Epithelial cell of prostate (primary cell): ENCODE data around the gene ZNF444.

Source experiments
- DNase-seq: peaks from one replicate; pipeline ENCODE4 v3.0.0-alpha.2; 2011; ENCODE audit warnings: low read depth, low spot score
- H3K27ac ChIP-seq: fragments of 450-650 bp; 2 replicates; pipeline ENCODE4 v1.5.1; 2017; ENCODE audit warnings: mild to moderate bottlenecking

The ZNF444 gene

DNA sequence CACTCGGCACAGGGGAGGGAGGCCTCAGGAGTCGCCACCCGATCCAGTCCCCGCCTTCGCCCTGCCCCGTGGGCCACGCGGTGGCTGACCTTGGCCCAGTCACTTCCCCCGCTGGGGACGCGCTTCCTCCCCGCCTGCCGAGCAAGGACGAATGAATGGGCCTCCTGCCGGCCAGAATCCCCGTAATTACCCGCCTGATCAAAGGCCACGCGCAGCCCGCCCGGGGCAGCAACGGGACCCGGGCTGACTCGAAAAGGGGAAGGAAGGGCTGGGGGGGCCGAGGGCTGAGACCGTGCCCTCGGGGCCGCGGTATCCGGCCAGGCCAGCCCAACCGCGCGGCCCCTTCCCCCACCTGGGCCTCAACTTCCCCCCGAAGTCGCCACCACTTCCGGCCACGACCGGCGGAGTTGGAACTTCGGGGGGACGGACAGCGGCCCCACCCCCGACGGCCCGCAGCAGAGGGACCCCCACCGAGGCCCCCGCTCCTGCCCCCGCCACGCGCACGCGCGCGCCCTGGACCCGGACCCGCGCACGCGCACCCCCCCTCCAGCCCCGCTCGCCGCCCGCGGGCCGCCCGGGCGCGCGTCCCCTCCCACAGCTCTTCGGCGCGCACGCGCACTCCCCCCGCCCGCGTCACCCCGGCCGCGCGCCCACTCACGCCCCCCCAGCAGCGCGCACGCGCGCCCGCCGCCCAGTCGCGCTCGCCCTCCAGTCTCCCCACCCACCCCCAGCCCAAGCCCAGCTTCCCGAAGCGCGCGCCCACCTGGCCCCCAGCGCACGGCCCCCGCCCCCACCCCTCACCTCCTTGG is 20.5 kb upstream of the ZNF444 start:
- H3K27ac ChIP-seq: peak overlapping the region; percentile 82
- DNase-seq: no peak

DNA sequence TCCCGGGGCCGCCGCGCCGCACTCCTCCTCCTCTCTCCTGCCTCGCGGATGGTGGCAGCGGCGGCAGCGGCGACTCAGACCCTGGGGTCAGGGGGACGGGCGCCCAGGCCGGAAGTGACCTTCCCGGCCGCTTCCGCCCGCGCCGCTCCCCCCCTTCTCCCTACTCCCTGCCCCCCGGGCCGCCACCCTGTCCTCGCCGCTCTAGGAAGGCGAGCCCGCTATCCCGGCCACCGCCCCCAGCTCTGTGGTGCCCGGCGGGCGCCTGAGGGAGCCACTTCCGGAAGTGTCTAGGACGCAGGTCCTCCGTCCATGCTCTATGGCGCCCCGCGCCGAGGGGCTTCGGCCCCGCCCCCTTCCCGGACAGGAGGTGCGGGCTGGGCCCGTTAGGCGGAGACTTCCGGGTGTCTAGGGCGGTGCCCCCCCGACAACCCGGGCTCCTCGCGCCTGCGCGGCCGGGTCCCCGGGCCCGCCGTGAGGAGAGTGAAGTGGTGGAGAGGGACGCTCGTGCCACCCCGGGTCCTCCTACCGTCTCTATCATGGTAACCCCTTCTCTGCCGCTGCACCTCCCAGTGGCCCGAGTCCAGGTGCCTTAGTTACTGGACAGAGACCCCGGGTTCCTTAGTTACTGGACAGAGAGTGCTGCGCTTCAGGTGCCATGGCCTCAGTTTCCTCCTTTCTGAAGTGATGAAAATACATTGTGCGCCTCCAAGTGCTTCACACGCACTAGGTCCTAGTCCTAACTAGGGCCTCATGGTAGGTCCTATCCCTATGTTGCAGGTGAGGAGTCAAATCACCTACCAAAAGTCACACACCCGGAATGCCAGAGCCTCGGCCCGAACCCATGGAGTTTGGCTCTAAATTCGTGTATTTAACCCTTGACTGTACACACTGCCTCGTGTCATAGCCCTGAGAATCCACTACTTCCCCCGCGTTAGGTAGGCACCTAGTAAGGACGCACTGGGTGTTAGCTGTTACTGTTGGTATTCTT is 19.6 kb upstream of the ZNF444 start, which contains the start of gene ZNF787:
Gene ZNF787 (minus strand): TSS at position 116 of the 988 bp plus-strand sequence. CDS start 18,078 bp downstream, outside the sequence.
- DNase-seq: peak; percentile 58
- peak within 1 kb of the TSS; percentile 82 for H3K27ac ChIP-seq

DNA sequence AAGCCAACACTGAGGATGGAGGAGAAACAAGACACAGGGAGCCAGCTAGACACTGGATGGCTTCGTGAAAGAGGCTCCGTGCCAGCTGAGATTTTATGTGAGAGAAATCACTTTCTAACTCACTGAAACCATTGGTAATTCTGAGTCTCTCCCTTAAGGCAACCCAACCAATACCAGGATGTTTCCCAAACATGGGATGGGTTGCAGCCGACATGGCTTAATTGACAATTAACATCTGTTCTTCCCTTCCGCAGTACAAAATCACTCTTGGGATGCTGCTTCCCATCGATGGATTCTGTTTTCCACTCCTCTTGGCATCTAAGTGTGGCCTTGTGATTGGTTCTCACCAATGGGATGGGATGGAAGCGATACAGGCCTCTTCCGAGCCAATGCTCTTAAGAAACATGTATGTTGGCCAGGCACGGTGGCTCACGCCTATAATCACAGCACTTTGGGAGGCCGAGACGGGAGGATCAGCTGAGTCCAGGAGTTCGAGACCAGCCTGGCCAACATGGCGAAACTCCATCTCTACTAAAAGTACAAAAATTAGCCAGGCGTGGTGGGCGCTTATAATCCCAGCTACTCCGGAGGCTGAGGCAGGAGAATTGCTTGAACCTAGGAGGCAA is 17.7 kb upstream of the ZNF444 start:
- no peak for DNase-seq
- no peak overlapping the region for H3K27ac ChIP-seq

DNA sequence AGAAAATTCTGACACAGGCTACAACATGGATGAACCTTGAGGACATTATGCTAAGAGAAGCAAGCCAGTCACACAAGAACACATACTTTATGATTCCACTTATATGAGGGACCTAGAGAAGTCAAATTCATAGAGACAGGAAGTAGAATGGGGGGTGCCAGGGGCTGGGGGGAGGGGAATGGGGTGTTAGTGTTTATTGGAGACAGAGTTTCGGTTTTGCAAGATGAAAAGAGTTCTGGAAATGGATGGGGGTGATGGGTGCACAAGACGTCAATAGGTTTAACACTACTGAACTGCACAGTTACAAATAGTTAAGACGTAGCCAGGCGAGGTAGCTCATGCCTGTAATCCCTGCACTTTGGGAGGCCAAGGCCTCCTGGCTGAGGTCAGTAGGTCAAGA is 16.5 kb upstream of the ZNF444 start:
- H3K27ac ChIP-seq: no peak overlapping the region
- no peak for DNase-seq

DNA sequence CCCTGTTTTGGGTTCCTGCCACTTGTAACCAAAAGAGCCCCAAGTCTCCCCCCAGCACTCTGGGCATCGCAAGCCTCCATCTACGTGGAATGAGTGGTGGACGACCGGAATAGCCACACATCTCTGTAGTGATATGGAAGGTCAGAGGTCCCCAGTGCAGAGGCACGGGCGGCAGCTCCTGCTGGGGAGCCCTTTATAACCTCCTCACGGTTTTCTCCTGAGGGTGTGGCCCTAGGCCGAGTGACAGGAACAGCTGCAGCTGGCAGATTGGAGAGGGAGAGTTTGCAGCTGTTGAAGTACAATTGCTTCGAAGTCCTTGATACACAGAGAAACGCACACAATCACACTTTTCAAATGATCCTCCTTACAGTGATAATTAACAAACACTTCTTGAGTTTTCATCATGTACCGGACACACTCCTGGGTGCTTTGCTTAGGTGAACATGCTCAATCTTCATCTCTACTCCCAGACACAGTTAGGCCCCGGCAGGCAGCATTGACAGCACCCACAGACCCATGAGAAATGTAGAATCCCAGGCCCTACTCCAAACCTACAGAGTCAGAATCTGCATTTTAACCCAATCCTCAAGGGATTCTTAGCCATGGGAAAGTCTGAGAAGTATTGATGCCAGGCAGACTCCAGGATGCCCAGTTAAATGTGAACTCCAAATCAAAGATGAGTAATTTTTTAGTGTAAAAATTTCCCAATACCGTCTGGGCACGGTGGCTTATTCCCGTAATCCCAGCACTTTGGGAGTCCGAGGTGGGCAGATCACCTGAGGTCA is 15.1 kb upstream of the ZNF444 start:
- H3K27ac ChIP-seq: no peak overlapping the region
- DNase-seq: no peak

DNA sequence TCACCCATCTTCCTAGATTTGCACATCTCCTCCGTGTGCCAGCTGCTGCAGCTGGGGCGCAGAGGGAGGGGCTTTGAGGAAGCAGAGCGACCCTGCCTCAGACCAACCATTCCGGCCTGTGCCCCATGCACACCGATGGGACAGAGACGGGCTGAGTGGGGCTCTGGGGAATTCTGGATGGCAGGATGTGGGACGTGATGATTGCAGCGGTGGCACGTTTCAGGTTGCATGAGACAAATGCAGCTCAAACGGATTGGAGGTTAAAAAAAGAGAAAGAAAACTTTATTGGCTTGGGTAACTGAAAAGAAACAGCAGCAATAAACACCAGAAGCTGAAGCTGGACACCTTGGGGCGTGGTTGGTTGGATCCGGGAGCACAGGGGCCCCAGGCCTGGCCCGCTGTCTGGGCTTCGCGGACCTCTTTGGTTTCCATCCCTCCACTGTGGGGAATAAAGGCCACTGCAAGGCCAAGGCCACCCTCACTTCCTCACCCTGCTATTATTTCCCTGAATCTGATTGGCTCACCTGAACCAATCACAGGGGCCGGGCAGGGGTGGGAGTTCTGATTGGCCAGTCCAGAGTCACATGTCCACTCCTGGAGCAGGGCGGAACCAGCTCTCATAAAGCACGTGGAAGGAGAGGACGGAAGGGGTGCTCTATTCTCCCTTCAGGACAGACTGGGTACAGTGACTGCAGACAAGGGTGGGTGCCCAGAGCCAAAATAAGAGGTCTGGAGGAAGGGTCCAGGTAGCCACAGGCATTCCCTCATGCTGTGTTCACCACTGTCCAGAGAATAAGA is 13.9 kb upstream of the ZNF444 start:
- DNase-seq: no peak
- H3K27ac ChIP-seq: no peak overlapping the region

DNA sequence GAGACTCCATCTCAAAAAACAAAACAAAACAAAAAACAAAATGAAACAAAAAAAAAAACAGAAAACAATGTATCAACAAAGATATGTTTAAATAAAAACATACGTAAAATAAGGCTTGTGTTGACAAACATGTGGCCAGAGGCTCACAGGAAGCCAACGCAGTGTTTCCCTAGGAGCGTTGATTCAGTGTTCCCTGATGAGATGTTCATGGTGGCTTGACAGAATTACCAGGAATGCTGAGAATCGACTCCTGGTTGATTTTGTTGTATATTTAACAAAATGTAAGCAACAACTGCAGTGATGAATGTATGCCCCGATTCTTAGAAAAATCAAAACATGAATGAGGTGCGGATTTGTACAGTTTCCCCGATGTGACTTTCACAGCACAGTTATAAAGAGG is 11.1 kb upstream of the ZNF444 start:
- DNase-seq: no peak
- no peak overlapping the region for H3K27ac ChIP-seq

DNA sequence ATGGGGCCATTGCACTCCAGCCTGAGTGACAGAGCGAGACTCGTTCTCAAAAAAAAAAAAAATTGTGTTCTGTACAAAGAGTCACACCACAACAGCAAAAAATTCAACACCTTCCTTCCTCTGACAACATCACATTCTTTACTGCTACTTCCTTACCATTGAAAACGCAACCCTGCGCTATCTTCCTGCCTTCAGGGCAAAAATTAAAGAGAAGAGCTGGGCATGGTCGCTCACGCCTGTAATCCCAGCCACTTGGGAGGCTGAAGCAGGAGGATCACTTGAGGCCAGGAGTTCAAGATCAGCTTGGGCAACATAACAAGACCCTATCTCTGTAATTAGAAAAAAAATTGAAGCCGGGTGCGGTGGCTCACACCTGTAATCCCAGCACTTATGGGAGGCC is 9.4 kb upstream of the ZNF444 start:
- DNase-seq: no peak
- no peak overlapping the region for H3K27ac ChIP-seq

DNA sequence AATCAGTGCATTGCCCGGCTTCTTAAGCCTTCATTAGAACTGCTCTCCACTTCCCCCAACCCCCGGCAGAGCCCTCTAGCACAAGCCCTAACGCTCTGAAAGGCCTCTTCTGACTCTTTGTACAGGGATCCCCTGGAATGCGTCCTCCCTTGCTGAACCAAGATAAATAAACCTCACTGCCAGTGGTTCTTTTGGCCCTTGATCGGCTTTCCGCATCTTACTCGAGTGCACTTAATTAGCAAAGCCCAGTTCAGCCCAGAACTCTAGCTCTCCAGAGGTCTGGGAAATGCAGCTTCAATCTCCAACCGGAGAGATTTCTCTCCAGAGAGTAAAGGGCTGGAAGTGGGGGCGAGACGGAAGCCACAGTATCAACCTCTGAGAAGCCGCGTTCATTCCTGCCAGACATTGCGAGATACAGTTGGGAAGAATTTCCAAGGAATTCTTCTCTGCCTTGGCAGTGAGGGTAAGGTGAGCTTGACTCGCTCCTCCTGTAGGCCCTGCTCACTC is 8.7 kb upstream of the ZNF444 start:
- no peak overlapping the region for H3K27ac ChIP-seq
- DNase-seq: no peak

DNA sequence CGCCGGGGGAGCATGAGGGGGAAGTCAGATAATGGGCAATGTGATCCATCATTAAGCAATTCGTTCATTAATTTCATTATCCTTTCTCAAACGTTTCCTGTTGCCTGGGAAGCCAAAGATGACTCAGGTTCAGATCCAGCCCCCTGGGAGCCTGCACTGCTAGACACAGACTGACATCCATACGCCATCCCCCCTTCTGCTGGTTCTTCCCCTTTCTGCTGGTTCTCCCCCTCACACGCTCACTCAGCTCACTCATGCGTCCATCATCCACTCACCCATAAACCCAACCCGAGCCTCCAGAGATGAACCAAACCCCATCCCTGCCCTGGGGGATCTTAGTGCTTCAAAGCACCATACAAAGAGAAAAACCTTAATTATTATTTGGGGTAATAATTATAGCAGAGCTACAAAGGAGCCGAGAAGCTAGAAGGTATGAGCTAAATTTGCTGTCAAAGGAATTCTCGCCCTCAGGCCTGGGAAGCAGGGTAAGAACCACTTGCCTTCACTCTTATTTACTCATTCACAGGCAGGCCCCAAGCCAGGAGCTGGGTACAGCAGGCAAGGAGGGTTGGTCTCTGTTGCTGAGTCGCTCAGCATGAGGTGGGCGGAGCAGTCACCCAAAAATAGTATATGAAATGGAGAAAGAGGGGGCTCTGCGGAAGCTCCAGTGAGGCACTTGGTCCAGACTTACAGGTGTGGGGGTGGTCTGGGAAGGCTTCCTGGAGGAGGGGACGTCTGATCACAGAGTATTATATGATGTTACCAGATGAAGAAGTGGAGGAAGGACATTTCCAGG is 7.0 kb upstream of the ZNF444 start:
- DNase-seq: no peak
- no peak overlapping the region for H3K27ac ChIP-seq

DNA sequence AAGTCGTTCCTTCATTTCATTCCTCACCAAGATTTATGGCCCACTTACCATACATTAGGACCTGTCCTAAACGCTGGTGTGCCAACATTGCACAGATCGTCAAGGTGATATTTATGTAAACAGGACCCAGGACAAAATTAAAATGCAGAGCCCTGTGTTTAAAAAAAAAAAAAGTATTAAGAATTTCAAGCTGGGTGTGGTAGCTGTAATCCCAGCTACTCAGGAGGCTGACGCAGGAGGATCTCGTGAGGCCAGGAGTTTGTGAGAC is 6.5 kb upstream of the ZNF444 start:
- no peak overlapping the region for H3K27ac ChIP-seq
- no peak for DNase-seq

DNA sequence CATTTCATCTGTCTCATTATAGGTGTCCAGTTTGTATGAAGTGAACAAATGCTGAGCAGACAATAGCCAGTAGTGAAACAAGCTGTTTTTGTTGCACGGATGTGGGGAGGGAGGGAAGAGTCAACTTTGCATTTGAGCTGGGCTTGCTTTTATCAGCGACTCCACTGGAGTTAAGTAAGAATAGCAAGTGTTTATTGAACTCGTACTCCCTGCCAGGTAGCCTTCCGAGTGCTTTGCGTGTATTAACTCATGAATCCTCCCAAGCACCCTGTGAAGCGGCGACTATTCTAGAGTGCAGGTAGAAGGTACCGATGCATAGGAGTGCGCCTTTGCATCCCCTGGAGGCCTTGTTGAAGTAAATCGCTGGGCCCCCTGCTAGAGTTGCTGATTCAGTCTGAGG is 4.7 kb upstream of the ZNF444 start:
- no peak overlapping the region for H3K27ac ChIP-seq
- DNase-seq: no peak

DNA sequence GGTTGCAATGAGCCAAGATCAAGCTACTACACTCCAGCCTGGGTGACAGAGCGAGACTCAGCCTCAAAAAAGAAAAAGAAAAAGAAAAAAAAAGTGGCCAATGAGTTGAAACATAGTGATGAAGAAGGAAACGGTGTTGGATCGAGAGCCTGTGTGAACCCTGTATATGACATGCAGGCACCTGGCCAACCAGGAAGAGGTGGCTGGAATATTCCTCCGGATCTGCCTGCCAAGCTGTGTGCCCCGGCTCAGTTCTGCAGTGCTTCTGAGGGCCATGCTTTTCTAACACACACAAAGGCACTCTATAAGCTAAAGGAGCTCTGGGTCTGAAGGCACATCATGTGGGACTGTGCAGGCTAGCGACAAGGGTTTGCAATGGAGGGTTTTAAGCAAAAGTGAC is 3.7 kb upstream of the ZNF444 start:
- no peak overlapping the region for H3K27ac ChIP-seq
- no peak for DNase-seq

DNA sequence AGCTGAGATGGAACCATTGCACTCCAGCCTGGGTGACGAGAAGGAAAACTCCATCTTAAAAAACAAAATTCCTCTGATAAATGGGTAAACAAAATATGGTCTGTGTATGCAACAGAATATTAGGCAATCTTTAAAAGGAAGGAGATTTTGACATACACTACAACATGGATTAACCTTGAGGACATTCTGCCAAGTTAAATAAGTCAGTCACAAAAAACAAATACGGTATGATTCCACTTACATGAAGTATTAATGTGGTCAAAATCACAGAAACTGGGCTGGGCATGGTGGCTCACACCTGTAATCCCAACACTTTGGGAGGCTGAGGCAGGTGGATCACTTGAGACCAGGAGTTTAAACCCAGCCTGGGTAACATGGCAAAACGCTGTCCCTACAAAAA is 3.0 kb upstream of the ZNF444 start:
- H3K27ac ChIP-seq: no peak overlapping the region
- DNase-seq: no peak

DNA sequence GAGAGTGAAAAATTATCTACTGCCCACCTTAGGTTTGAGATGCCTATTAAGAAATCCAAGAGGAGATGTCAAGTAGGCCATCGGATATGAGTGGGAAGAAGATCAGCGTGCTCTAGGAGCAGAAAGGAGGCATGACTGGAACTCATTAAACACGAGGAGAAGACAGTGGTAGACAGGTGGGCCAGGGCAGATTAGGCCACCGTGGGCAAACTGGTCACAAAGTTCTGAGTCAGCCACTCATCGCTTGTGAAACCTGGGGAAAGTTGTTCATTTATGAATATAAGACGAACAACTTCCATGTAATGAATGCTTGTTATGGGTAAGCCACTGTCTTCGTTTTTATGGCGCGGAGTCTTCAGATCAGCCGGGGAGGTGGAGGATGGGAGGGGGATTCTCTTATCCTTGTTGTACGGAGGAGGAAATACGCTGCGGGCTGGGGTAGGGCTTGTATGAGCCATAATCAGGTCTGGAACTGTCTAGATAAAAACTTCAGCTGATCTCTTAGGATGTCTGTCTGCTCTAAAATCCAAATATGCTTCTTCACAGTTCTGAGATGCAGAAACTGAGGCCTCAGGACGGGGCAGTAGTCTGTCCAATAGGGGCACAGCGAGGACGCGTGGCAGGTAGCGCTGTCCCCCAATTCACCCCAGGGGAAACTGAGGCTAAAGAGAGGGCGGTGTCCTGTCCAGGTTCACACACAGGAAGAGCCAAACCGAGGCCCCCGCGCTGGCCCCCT is 1.1 kb upstream of the ZNF444 start:
- H3K27ac ChIP-seq: peak overlapping the region; percentile 62
- no peak for DNase-seq

DNA sequence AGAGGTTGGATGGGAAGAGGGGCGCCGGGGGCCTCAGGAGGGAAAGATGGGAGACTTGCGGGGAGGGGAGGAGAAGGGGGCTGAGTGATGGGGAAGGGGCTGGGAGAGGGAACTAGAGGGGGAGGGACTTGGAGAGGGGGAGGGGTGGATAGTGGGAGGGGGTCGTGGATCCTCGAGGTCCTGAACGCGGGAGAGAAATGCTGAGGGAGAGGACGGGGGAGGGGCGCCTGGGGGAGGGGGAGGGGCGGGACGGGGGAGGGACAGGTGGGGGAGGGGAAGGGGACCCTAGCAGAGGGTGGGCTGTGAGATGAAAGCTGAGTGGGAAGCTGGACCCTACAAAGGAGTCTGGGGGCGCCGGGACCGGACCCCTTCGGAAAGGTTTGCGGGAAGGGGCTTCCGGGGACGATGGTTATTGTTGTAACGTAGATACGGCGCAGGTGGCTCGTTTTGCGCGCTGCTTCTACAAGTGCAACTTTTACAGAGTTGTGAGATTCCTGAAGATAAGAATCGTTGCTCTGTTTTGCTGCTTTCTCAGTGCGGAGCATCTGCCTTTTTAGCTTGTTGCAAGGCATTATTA is 418 bp downstream of the ZNF444 start:
- peak overlapping the region; percentile 62 for H3K27ac ChIP-seq
- DNase-seq: no peak

DNA sequence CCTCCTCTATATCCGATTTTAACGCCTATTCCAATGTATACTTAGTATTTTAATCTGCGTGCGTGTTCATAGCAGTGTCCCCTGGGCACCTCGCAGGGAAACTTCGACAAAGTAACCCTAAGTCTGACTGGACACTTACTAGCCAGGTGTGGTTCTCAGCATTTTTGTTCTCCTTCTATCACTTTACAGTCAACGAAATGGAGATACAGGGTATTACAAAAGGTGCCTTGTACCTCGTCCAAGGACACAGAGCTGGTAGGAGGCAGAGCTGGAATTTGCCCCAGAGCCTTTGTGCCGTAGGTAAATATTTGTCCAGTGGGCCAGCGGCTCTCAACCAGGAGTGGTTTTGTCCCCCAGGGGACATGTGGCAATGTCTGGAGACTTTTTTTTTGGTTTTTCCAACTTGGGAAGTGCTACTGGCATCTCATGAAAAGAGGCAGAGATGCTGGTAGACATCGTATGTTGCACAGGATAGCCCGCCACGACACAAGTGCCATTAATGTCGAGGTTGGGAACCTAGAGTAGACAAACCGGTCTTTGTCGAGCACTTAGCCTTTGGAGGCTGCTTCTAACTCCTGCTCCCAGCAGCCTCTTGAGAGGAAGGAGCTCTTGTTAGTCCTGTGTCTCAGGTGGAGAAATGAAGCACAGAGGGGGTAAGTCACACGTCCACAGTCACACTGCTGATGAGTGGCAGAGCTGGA is 1.1 kb downstream of the ZNF444 start:
- DNase-seq: no peak
- peak overlapping the region; percentile 29 for H3K27ac ChIP-seq
